ENCODE data around the gene WDR20.

DNA sequence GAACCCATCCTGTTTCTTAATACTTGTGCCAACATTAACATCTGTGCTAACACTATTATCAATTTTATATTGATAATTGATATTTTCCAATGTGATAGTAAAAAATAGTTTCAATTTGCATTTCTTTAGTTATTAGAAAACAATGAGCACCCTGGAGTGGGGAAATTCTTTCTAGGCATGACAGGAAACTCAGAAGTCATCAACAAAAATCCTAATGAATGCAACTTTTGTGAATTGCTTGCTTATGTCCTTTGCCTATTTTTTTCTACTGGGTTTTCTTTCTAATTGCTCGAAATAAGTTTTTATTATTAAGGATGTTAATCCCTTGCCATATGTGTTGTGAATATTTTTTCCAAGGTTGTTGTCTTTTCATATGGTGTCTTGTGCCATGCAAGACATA, 18.1 kb upstream of the WDR20 start:
- TF ChIP-seq EZH2phosphoT487 (IDR thresholded peaks at IDR 0.05; ENCODE audit: insufficient read depth, low read depth) (no peak), EZH2 (IDR thresholded peaks at IDR 0.05; ENCODE audit: insufficient read depth, poor library complexity, severe bottlenecking) (no peak)

All from GM23248 (cell line).